Measurements from ENCODE around the gene NOVA2.

NOVA2 gene

GRCh38 chr19:45911291-45911690, 62.4 kb downstream of the NOVA2 start (continued):
- no peak for TF ChIP-seq PATZ1 (CRISPR knock-in tag; IDR thresholded peaks at IDR 0.05; ENCODE audit: borderline replicate concordance)
- TF ChIP-seq ZNF8 (CRISPR knock-in tag; IDR thresholded peaks at IDR 0.05), result no peak
- no peak for TF ChIP-seq ARNTL (CRISPR knock-in tag; IDR thresholded peaks at IDR 0.05; ENCODE audit: borderline replicate concordance, low read depth)
- TF ChIP-seq ISL1 (CRISPR knock-in tag; IDR thresholded peaks at IDR 0.05), result no peak
- no peak for TF ChIP-seq SNAI2 (CRISPR knock-in tag; IDR thresholded peaks at IDR 0.05)

GRCh38 chr19:45908956-45909355, 64.7 kb downstream of the NOVA2 start:
- no peak for TF ChIP-seq TOX (CRISPR knock-in tag; IDR thresholded peaks at IDR 0.05; ENCODE audit: borderline replicate concordance)
- no peak for TF ChIP-seq CSDC2 (CRISPR knock-in tag; IDR thresholded peaks at IDR 0.05)
- no peak for TF ChIP-seq TCF4 (CRISPR knock-in tag; IDR thresholded peaks at IDR 0.05; ENCODE audit: borderline replicate concordance)
- TF ChIP-seq ZFP30 (CRISPR knock-in tag; IDR thresholded peaks at IDR 0.05), result no peak
- TF ChIP-seq CSRNP3 (CRISPR knock-in tag; IDR thresholded peaks at IDR 0.05), result no peak
- no peak for TF ChIP-seq BACH2 (CRISPR knock-in tag; IDR thresholded peaks at IDR 0.05; ENCODE audit: borderline replicate concordance)
- no peak for TF ChIP-seq ZC3H10 (CRISPR knock-in tag; IDR thresholded peaks at IDR 0.05)
- no peak for TF ChIP-seq PPARA (CRISPR knock-in tag; IDR thresholded peaks at IDR 0.05; ENCODE audit: borderline replicate concordance)
- no peak for TF ChIP-seq OSR1 (CRISPR knock-in tag; IDR thresholded peaks at IDR 0.05)
- TF ChIP-seq ZNF70 (CRISPR knock-in tag; IDR thresholded peaks at IDR 0.05), result no peak
- no peak for TF ChIP-seq ARNTL (CRISPR knock-in tag; IDR thresholded peaks at IDR 0.05; ENCODE audit: borderline replicate concordance, low read depth)
- TF ChIP-seq POU6F1 (CRISPR knock-in tag; IDR thresholded peaks at IDR 0.05; ENCODE audit: borderline replicate concordance, low read depth), result no peak
- no peak for TF ChIP-seq PATZ1 (CRISPR knock-in tag; IDR thresholded peaks at IDR 0.05; ENCODE audit: borderline replicate concordance)
- TF ChIP-seq CREB5 (CRISPR knock-in tag; IDR thresholded peaks at IDR 0.05; ENCODE audit: low read depth), result no peak
- no peak for TF ChIP-seq SNAI2 (CRISPR knock-in tag; IDR thresholded peaks at IDR 0.05)
- no peak for TF ChIP-seq ZFP3 (CRISPR knock-in tag; IDR thresholded peaks at IDR 0.05)
- no peak for TF ChIP-seq TSHZ2 (CRISPR knock-in tag; IDR thresholded peaks at IDR 0.05)
- no peak for TF ChIP-seq GLIS3 (CRISPR knock-in tag; IDR thresholded peaks at IDR 0.05)
- TF ChIP-seq ZNF8 (CRISPR knock-in tag; IDR thresholded peaks at IDR 0.05), result no peak
- no peak for ATAC-seq

Measured in SK-N-SH treated with all-trans-retinoic acid at 6 μM for 48 hours (cell line).